Glomerular visceral epithelial cell (primary cell): ENCODE measurements around the gene ARID5B.

Experiments used
- DNase-seq: peaks from one replicate; pipeline ENCODE4 v3.0.0-alpha.2; 2016; ENCODE audit errors: extremely low spot score

Gene ARID5B

GRCh38 chr10:61905837-61906561 is 4.5 kb downstream of the ARID5B start:
- DNase-seq: no peak

GRCh38 chr10:61906562-61906901 is 5.0 kb downstream of the ARID5B start:
- no peak for DNase-seq

- DNase-seq: no peak
Measured at GRCh38 chr10:61907011-61907410, 5.5 kb downstream of the ARID5B start.

GRCh38 chr10:61907587-61907986 is 6.1 kb downstream of the ARID5B start:
- DNase-seq: no peak

- DNase-seq: no peak
Measured at GRCh38 chr10:61910226-61910805, 8.8 kb downstream of the ARID5B start.

GRCh38 chr10:61910894-61911293 is 9.4 kb downstream of the ARID5B start:
- DNase-seq: no peak

GRCh38 chr10:61911425-61911824 is 9.9 kb downstream of the ARID5B start:
- DNase-seq: no peak

- no peak for DNase-seq
Measured at GRCh38 chr10:61912981-61913380, 11.5 kb downstream of the ARID5B start.

GRCh38 chr10:61918140-61918539 is 16.6 kb downstream of the ARID5B start:
- DNase-seq: no peak

- no peak for DNase-seq
Measured at GRCh38 chr10:61918989-61919388, 17.5 kb downstream of the ARID5B start.

- DNase-seq: no peak
Measured at GRCh38 chr10:61919646-61920215, 18.2 kb downstream of the ARID5B start.

- DNase-seq: no peak
Measured at GRCh38 chr10:61921143-61921542, 19.6 kb downstream of the ARID5B start.

- DNase-seq: no peak
Measured at GRCh38 chr10:61923210-61923949, 21.9 kb downstream of the ARID5B start.

GRCh38 chr10:61923950-61924274 is 22.4 kb downstream of the ARID5B start:
- no peak for DNase-seq

GRCh38 chr10:61929555-61929954 is 28.1 kb downstream of the ARID5B start:
- no peak for DNase-seq

- no peak for DNase-seq
Measured at GRCh38 chr10:61931620-61932332, 30.3 kb downstream of the ARID5B start.

GRCh38 chr10:61933859-61934555 is 32.5 kb downstream of the ARID5B start:
- DNase-seq: no peak

- DNase-seq: no peak
Measured at GRCh38 chr10:61935077-61935476, 33.6 kb downstream of the ARID5B start.

GRCh38 chr10:61936770-61937169 is 35.3 kb downstream of the ARID5B start:
- DNase-seq: no peak

GRCh38 chr10:61937631-61938351 is 36.3 kb downstream of the ARID5B start:
- no peak for DNase-seq

GRCh38 chr10:61939902-61940301 is 38.4 kb downstream of the ARID5B start:
- no peak for DNase-seq
